ENCODE measurements around the gene TSEN34. TPM values are rescaled to one million over a fixed set of nuclear protein-coding genes. Genes with fewer than 3 reads are reported as not detected.
"Not testable (repeated sequence)": the region's sequence is repeated elsewhere in the genome, so short reads cannot be mapped to it uniquely, and the experiment has no call there.

TSEN34 gene
- total RNA-seq, 2 experiments from 2014 or later = 8.4 to 8.6 TPM

DNA sequence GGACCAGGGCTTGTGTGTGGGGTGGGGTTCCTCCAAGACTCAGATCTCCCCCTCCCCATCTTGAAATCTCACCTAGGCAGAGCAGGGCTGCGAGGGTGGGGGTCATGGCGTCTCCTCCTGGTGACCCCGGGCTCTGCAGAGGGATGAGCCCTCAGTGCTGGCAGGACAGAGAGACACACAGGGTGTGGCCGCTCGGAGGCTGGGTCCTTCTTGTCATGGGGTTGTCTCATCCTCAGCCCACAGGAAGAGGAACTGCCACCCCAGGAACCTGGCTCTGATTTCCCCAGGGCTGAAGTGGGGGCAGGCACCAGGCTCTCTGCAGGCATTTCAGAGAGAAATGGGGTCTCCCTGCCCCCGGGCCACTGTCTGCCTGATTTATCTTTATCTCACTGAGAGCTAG is 51.5 kb downstream of the TSEN34 start, which contains the start of gene LILRA6:
LILRA6 (minus strand) TSS at position 145 of the 400 bp plus-strand sequence.
- H3K4me1 ChIP-seq (ENCODE audit: insufficient read depth, low read length) = peaks cover 14% of the 10 kb centered on the region
- H3K27ac ChIP-seq (ENCODE audit: low read depth in 1 of 2, low read length in 2 of 2); H3K36me3 ChIP-seq (ENCODE audit: insufficient read depth, low read length); POLR2A ChIA-PET; H3K4me1 Mint-ChIP-seq (ENCODE audit: low read depth); H3K27ac Mint-ChIP-seq; H3K9me3 Mint-ChIP-seq; H3K27me3 ChIP-seq (ENCODE audit: control insufficient read depth in 1 of 2, insufficient read depth in 2 of 2, low read length in 2 of 2); intact Hi-C loops (cut with DNase I, micrococcal nuclease); H3K4me3 Mint-ChIP-seq; CTCF ChIA-PET; H3K9me3 ChIP-seq (ENCODE audit: control insufficient read depth in 1 of 2, insufficient read depth in 1 of 2, low read length in 2 of 2); H3K36me3 Mint-ChIP-seq (ENCODE audit: low read depth); ATAC-seq (ENCODE audit: poor library complexity); H3K4me3 ChIP-seq (ENCODE audit: low read length); H3K27me3 Mint-ChIP-seq: not testable (repeated sequence)
- peak in 1 of 14 experiments; percentile 6 for DNase-seq

DNA sequence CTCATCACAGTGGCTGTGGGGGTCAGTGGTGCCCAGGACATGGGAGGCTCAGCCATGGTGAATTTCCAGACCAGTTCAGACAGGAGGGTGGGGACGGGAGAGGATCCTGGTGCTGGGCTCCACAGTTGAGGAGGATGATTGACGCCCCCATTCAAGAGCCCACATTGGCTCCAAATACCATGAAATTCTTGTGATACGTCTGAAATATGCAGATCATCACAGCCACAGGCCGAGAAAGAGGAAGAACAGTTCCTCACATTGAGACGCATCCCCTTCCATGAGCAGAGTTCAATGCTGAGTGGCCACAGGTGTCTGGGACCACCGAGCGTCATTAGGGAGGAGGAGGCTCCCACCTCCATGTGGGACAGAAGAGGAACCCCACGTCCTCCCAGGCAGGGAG is 52.7 kb downstream of the TSEN34 start:
- H3K27me3 Mint-ChIP-seq; CTCF ChIA-PET; H3K36me3 ChIP-seq (ENCODE audit: insufficient read depth, low read length); H3K36me3 Mint-ChIP-seq (ENCODE audit: low read depth); H3K4me3 ChIP-seq (ENCODE audit: low read length); intact Hi-C loops (cut with DNase I, micrococcal nuclease); POLR2A ChIA-PET; DNase-seq; H3K9me3 ChIP-seq (ENCODE audit: control insufficient read depth in 1 of 2, insufficient read depth in 1 of 2, low read length in 2 of 2); H3K27ac Mint-ChIP-seq; ATAC-seq (ENCODE audit: poor library complexity); H3K27ac ChIP-seq (ENCODE audit: low read depth in 1 of 2, low read length in 2 of 2); H3K4me3 Mint-ChIP-seq; H3K9me3 Mint-ChIP-seq; H3K27me3 ChIP-seq (ENCODE audit: control insufficient read depth in 1 of 2, insufficient read depth in 2 of 2, low read length in 2 of 2): not testable (repeated sequence)
- H3K4me1 ChIP-seq (ENCODE audit: insufficient read depth, low read length) = peaks cover 22% of the 10 kb centered on the region
- H3K4me1 Mint-ChIP-seq (ENCODE audit: low read depth) = peaks cover 10% of the 10 kb centered on the region

Other genes with a start within 250 kb of the TSEN34 start
- gene CACNG8, start 228.4 kb upstream of the TSEN34 start, total RNA-seq = not detected
- not detected for gene CACNG6, start 199.7 kb upstream of the TSEN34 start, total RNA-seq
- gene VSTM1, start 127.4 kb upstream of the TSEN34 start, total RNA-seq = not detected
- not detected for gene TARM1, start 109.9 kb upstream of the TSEN34 start, total RNA-seq
- gene OSCAR, start 90.5 kb upstream of the TSEN34 start, total RNA-seq = under 1 TPM; 0.41 to 0.42 TPM
- gene NDUFA3, start 88.5 kb upstream of the TSEN34 start, total RNA-seq = 10 to 100 TPM; 63.0 to 63.5 TPM
- gene TFPT, start 75.7 kb upstream of the TSEN34 start, total RNA-seq = 10 to 100 TPM; 10.1 to 11.2 TPM
- 10 to 100 TPM; 52.9 to 55.9 TPM for gene PRPF31, start 75.6 kb upstream of the TSEN34 start, total RNA-seq
- gene CNOT3, start 53.5 kb upstream of the TSEN34 start, total RNA-seq = 10 to 100 TPM; 26.7 to 28.7 TPM
- gene LENG1, start 31.6 kb upstream of the TSEN34 start, total RNA-seq = 10 to 100 TPM; 14.4 to 16.0 TPM
- 1 to 10 TPM in 1 of 2 experiments, under 1 TPM in 1; 0.84 to 1.5 TPM for gene TMC4, start 18.1 kb upstream of the TSEN34 start, total RNA-seq
- 10 to 100 TPM; 13.7 to 18.0 TPM for gene MBOAT7, start 1.7 kb upstream of the TSEN34 start, total RNA-seq
- gene RPS9, start 9.6 kb downstream of the TSEN34 start, total RNA-seq = 1,000 to 10,000 TPM; 2,017 to 2,050 TPM
- 1 to 10 TPM; 1.1 to 1.3 TPM for gene LILRB3, start 31.7 kb downstream of the TSEN34 start, total RNA-seq
- under 1 TPM in 1 of 2 experiments, not detected in 1; 0.60 TPM for gene LILRA6, start 51.5 kb downstream of the TSEN34 start, total RNA-seq
- not detected for gene LILRB5, start 66.0 kb downstream of the TSEN34 start, total RNA-seq
- 1 to 10 TPM; 1.3 to 1.5 TPM for gene LILRB2, start 89.8 kb downstream of the TSEN34 start, total RNA-seq
- 1 to 10 TPM; 1.5 TPM for gene LILRA5, start 121.9 kb downstream of the TSEN34 start, total RNA-seq
- under 1 TPM; 0.47 to 0.52 TPM for gene LILRA4, start 147.9 kb downstream of the TSEN34 start, total RNA-seq
- 10 to 100 TPM; 12.3 to 14.4 TPM for gene LAIR1, start 173.6 kb downstream of the TSEN34 start, total RNA-seq
- not detected for gene TTYH1, start 224.2 kb downstream of the TSEN34 start, total RNA-seq

All from CD4-positive, alpha-beta T cell (primary cell).